Caki2 (cell line): ENCODE results near the gene QKI. TPM values are rescaled to one million over a fixed set of nuclear protein-coding genes. Genes with fewer than 3 reads are reported as not detected.
"Not testable (repeated sequence)": the region's sequence is repeated elsewhere in the genome, so short reads cannot be mapped to it uniquely, and the experiment has no call there.

Source experiments
- DNase-seq: peaks from one replicate; pipeline ENCODE4 v3.0.0-alpha.2; 2015; ENCODE audit warnings: low read depth
- in situ Hi-C: cut with HindIII; loops from 2 replicates; pipeline ENCODE4 v1.10.0; 2016; ENCODE audit warnings: low sequenced_read_pairs, low pct_unique_long_range_greater_than_20kb, mixed read lengths
- total RNA-seq: library from RNA; depleted of rRNA; stranded (reverse); fragments of >200 nt; shearing (Covaris generic); gene quantifications from 2 replicates; pipeline ENCODE4 v1.2.3, GENCODE V29; 2014; ENCODE audit warnings: low replicate concordance

QKI gene
- total RNA-seq, 1 experiment from 2014 or later, result 76.1 TPM

DNA sequence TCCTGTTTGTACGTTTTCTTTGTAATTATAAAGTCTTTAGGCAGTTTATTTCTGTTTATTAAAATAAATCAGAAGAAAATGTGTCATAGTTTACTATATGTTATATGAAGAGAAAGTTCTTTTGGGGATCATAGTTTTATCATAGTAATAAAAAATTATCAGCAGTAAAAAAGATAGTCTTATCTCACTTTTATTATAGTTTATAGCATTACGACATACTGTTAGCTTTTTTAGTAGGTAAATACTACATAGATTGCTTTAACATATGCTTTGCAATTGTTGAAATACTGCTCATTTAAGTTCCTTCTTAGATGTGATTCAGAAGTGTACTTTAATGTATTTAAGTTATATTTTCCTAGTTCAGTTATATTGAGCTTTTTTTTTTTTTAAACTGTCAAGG, 13.9 kb downstream of the QKI start:
- no peak for DNase-seq
- in situ Hi-C loops, result no loop called here

DNA sequence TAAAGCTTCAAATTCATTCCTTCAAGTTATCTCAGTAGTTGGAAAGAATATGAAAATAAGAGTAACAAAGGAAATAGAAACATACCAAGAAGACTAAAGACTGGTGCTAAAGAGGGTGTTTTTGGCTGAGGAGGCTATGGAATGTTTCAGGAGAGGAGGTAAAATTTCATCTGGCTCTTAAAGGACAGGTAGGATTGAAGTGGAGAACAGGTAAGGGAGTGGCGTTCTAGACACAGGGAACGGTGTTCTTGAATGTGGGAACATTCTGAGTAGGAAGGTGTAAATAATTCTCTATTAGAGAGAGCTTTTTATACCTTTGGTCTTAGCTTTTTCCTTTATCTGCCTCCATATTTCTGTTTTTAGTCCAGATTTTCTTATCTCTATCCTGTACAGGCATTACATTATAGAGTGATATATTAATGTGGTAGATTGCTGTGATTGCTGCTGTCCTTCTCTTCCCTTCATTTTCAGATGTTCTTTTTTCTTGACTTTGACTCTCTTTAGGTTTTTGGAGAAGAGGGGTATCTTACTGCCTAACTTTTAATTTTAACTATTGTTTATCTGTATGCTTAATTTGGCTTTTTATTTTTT, 15.4 kb downstream of the QKI start:
- DNase-seq, result no peak
- in situ Hi-C loops, result no loop called here

DNA sequence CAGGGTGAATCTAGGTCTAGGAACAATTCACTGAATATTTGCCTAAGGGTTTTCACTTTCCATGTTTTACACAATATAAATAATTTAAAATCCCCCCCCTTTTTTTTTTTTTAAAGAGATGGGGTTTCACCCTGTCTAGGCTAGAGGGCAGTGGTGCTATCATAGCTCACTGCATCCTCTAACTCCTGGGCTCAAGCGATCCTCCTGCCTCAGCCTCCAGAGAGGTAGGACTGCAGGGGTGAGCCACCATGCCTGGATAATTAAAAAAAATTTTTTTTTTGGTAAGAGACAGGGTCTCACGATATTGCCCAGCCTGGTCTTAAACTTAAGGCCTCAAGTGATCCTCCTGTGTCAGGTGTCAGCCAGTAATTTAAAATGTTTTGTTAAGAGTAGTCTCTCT, 17.8 kb downstream of the QKI start:
- in situ Hi-C loops, result no loop called here

DNA sequence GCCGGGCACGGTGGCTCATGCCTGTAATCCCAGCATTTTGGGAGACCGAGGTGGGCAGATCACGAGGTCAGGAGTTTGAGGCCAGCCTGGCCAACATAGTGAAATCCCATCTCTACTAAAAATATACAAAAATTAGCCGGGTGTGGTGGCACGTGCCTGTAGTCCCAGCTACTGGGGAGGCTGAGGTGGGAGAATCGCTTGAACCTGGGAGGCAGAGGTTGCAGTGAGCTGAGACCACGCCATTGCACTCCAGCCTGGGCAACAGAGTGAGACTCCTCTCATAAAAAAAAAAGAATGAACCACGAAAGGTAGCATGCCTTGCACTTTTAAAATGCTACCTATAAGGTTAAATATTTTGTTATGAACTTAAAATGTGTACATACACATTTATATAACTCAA, 19.0 kb downstream of the QKI start:
- in situ Hi-C loops, DNase-seq: not testable (repeated sequence)

More for the DNA sequence above, 17.8 kb downstream of the QKI start:
- no peak for DNase-seq

DNA sequence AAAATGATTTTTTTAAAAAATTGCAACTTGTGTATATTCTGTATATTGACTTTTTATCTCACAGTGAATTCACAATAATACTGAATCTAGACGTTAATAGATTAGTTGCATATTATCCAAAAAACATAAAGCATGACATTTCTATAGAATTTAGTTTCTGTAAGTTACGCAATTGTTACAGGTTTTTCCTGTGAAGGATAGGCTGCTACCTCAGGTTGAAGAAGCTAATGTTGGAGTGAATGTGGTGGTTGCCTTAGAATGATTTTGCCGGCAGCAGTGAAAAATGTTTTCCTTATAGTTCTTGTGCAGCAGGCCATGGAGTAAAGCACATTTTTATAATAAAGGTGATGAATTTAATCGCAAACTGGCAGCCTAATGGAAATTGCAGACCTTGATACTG, 20.5 kb downstream of the QKI start:
- no peak for DNase-seq
- in situ Hi-C loops, result no loop called here

DNA sequence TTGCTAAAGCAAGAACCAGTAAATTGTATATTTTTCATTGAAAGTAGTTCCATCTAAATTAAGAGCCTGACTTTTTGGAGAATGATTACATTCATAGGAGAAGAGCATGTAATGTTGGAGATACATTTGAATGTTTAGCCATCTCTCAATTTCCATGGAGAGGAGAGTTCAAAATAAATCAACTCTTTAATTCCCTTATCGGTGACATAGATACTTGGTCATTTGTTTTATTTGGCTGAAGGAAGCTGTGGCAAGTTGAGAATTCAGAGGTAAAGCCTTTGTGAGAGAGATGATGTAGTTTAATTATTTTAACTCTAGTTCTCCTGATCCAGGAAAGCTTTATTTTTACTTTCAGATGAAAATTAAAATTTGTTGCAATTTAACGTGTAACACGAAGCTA, 22.3 kb downstream of the QKI start:
- in situ Hi-C loops, result no loop called here
- no peak for DNase-seq

DNA sequence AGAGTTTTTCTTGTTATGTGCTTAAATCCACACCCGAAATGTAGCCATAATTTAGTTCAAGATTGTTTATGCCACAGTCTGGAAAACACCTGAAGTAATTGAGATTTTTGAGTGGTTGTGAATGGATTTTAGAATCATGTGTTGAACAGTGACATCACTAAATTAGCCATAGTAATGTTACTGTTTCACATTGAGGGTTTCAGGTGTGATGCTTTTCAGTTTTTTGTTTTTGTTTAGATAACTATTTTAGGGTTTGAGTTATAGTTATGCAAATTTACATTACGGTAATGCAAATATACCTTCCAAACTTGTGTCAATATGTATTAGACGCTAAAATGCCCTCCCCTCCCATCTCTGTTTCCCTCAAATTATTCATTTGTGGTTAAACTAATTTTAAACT, 22.9 kb downstream of the QKI start:
- no peak for DNase-seq
- in situ Hi-C loops, result no loop called here

DNA sequence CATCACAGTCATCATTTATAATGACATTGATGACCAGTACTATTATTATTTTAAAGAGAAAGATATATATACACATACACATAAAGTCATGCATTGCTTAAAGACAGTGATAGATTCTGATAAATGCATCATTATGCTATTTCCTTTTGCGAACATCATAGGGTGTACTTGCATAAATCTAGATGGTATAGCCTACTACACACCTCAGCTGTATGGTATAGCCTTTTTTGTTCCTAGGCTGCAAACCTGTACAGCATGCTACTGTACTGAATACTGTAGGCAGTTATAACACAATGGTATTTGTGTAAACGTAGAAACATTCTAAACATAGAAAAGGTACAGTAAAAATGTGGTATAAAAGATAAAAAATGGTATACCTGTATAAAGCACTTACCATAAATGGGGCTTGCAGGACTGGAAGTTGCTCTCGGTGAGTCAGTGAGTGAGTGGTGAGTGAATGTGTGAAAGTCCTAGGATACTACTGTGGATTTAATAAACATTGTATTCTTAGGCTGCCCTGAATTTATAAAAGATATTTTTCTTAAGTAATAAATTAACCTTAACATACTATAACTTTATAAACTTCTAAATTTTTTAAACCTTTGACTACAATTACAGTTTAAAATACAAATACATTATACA, 23.9 kb downstream of the QKI start:
- in situ Hi-C loops, result no loop called here
- no peak for DNase-seq

DNA sequence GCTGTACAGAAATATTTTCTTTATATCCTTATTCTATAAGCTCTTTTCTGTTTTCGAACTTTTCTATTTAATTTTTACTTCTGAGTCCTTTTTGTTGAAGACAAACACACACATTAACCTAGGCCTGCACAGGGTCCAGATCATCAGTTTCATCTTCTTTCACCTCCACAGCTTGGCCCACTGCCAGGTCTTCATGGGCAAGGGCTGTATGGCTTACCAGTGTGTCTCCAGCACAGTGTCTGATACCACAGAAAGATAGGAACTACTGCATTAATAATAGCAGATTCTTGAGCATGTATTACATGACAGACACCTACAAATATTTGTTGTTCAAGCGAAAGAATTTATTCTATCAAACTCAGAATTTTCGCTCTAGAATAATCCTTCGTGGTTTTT, 24.4 kb downstream of the QKI start:
- no peak for DNase-seq
- in situ Hi-C loops, result no loop called here

DNA sequence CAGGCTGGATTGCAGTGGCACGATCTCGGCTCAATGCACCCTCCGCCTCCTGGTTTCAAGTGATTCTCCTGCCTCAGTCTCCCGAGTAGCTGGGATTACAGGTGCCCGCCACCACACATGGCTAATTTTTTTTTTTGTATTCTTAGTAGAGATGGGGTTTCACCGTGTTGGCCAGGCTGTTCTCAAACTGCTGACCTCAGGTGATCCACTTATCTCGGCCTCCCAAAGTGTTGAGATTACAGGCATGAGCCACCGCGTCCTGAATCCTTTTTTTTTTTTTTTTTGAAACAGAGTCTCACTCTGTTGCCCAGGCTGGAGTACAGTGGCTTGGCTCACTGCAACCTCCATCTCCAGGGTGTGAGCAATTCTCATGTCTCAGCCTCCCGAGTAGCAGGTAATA, 24.9 kb downstream of the QKI start:
- in situ Hi-C loops, result not testable (repeated sequence)

DNA sequence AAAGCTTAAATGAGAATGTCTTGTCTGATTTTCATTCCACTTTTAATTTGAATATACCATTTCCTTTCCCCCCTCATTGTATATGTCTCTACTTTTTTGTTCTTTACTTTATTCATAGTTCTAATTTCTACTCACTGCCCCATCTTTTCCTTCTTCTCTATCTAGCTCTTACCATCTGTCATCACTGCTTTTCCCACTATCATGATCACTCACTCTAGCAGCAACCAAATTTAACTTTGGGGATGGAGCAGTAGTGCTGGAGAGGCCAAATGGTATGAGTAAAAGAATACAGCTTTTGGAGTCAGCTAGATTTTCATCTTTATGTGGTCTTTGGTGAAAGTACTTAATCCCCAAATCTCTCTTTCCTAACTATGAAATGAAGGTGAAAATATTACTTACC, 25.5 kb downstream of the QKI start:
- no peak for DNase-seq
- in situ Hi-C loops, result no loop called here

More for the DNA sequence above, 24.9 kb downstream of the QKI start:
- DNase-seq, result not testable (repeated sequence)

DNA sequence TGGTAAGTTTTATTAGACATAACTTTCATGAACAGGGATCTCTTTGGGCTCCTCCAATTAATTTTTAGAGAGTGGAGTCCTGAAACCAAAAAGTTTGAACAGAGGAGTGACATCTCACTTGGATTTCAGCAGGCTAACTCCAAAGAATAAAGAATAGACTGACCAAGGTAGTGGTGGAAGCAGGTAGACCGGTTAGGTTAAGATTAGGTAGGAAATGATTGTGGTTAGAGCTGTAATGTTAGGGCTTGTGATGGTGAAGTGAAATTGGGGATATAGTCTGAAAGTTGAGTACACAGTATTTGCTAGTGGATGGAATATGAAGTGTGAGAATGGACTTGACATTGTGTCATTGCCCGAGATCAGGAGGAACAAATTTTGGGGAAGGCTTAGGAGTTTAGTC, 27.8 kb downstream of the QKI start:
- no peak for DNase-seq
- in situ Hi-C loops, result no loop called here

DNA sequence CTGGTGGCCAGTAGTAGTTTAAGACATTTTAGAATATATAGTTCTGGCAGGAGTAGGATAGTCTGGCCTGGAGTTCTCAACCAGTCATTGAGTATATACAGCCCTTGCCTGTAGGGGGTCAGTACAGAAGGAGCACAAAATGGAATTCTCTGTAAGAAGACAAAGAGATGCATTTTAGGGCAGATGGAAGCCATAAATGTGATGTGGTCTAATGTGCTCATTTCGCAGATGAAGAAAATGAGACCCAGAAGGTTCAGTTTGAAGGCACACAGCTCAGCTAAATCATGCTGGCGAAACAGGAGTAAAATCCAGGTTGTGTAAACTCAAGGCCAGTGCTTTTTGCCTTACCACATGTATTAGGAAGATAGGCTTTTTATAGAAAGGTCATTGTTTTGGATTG, 29.6 kb downstream of the QKI start:
- DNase-seq, result no peak

DNA sequence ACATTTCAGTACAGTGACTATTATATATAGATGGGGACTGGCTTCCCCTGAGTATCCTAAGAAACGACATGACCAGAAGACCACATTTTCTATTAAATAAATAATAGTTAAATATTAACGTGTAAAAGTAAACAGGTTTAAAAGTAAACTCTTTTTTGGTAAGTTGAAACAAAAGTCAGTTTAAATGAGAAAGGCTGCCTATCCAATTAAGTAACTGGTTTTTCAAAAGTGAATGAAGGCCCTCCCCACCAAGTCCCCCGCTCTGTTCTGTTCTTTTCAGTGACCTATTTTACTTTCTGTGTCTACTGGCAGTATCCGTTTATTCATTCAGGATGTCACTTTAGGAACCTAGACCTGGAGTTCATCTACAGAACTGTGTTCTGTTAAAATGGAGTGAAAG, 32.0 kb downstream of the QKI start:
- in situ Hi-C loops, result no loop called here

More for the DNA sequence above, 29.6 kb downstream of the QKI start:
- in situ Hi-C loops, result no loop called here

DNA sequence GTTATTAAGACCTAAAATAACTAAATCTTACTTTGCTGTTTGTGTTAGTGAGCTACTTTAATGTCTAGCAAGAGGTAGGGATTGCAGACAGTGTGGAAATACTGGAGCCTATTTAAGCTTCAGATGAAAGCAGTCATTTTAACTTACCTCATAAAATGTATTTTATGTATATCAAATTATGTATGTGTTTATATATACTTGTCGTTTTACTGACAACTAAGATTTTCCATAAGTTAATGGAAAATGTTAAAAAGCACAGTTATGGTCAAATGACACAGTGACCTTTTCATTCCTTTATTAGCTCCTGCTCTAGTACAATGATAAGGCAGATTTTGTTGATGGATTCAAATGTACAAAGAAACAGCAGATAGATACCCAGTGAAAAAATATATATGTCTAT, 34.6 kb downstream of the QKI start:
- in situ Hi-C loops, result no loop called here
- no peak for DNase-seq

More for the DNA sequence above, 32.0 kb downstream of the QKI start:
- no peak for DNase-seq

DNA sequence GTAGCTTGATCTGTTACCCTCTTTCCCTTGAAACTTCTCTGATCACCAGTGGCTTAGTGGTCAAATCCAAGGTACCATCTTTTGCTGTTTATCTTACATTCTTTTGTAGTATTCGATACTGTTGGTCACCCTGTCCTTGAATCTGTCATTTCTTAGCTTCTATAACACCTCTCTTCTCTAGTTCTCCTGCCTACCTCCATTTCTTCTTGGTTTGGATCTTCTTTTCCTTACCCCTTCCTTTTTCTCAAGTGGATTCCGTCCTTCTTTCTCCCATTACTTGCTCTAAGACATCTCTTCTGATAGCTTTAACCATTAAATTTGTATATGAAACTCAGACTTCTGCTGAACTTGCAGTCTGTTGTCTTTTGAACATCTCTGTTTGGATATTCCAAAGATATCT, 39.9 kb downstream of the QKI start:
- in situ Hi-C loops, result no loop called here
- no peak for DNase-seq

DNA sequence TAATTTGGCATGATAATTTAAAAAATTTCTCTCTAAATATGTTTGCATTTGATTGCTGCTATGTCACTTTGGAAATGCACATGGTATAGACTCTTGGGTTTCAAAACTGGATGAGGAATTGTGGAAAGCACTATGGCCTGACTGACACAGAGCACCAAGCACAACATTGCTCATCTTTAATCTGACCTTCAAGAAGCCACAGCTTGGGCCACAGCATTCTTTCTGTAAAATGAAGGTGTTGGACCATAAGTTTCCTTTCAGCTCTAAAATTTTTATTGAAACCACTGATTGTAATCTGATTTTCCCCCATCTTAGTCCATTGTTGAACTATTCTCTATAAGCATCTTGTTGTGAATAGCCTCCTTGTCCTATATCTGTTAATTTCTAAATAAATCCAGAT, 41.0 kb downstream of the QKI start:
- in situ Hi-C loops, result no loop called here
- no peak for DNase-seq

DNA sequence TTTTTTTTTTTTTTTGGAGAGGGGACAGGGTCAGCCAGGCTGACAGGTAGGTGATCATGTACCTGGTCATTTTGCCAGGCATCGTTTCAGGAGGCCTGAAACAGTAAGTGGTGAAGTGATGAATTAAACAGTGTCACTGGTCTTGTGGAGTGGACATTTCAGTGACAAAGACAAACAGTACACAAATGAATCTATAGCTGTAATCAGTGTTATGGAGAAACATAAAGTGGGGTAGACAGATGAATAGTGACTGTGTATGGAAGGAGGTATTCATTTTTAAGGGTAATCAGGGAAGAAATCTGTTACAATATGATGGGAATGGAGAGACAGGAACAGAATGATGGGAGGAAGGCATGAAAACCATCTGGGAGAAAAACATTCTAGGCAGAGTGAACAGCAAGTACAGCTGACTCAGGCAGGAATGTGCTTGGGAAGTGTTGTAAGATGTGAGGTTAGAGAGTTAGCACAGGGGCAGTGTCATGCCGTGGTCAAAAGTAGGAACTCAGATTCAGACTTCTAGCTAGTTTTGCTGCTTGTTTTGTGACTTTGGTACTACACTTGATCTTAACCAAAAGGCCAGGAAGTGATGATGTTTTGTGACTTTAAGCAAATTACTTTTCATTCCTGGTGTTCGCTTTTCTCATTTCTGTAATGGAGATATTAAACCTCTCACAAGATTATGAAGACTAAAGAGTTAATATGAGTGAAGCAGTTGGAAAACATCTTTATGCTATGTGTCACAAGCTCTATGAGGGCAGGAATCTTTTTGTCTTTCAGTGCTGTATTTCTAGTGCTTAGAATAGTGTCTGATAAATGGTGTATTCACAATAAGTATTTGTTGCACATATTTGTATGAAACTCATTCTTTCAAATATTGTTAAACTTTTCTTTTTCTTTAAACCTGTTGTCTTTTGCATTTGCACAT, 43.4 kb downstream of the QKI start:
- in situ Hi-C loops, result no loop called here
- DNase-seq, result peak; percentile 4

DNA sequence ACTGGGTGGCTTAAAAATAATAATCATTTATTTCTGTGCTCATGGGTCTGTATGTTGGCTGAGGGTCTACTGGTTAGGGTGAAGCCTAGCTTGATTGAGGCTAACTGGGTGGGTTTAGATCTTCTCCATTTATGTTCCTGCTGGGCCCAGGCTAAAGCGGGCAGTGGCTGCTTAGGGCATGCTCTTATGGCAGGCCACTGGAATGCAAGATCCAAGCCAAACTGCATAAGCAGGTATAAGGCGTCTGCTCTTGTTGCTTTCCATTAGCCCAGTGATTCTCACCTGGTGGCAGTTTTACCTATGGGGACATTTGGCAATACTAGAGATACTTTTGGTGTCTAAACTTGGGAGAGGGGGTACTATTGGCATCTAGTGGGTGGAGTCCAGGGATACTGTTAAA, 44.5 kb downstream of the QKI start:
- no peak for DNase-seq
- in situ Hi-C loops, result no loop called here
